Measurements from ENCODE around the gene SLC16A3.

GRCh38 chr17:82285141-82285540, 56.3 kb downstream of the SLC16A3 start:
- TF ChIP-seq CTCF (IDR thresholded peaks at IDR 0.05) (no peak), POLR2A (IDR thresholded peaks at IDR 0.05) (no peak)

Measured in stomach (tissue), 4 donors.